ENCODE data around the gene SMARCC2.

SMARCC2 gene

GRCh38 chr12:56224102-56224701, 34.9 kb upstream of the SMARCC2 start, which contains the start of gene NABP2 (continued):
- TF ChIP-seq CTCF (tag by site-specific recombination; IDR thresholded peaks at IDR 0.05): peak; percentile 98
- TF ChIP-seq ZNF362 (tag by site-specific recombination; IDR thresholded peaks at IDR 0.05): no peak
- TF ChIP-seq ZNF558 (tag by site-specific recombination; IDR thresholded peaks at IDR 0.05): no peak
- TF ChIP-seq ZSCAN16 (tag by site-specific recombination; IDR thresholded peaks at IDR 0.05): no peak
- no peak for TF ChIP-seq ZNF670 (tag by site-specific recombination; IDR thresholded peaks at IDR 0.05; ENCODE audit: low read depth)
- no peak for TF ChIP-seq ZNF837 (tag by site-specific recombination; IDR thresholded peaks at IDR 0.05)
- no peak for TF ChIP-seq ZNF19 (tag by site-specific recombination; IDR thresholded peaks at IDR 0.05; ENCODE audit: low read depth)
- no peak for TF ChIP-seq ZNF133 (tag by site-specific recombination; IDR thresholded peaks at IDR 0.05)
- TF ChIP-seq ZNF148 (tag by site-specific recombination; IDR thresholded peaks at IDR 0.05; ENCODE audit: borderline replicate concordance): no peak
- peak; percentile 57 for TF ChIP-seq INSM2 (tag by site-specific recombination; IDR thresholded peaks at IDR 0.05)
- TF ChIP-seq ZNF2 (tag by site-specific recombination; IDR thresholded peaks at IDR 0.05): peak; percentile 80; the same call in 1 of the 2 replicates
- no peak for TF ChIP-seq ZNF26 (tag by site-specific recombination; IDR thresholded peaks at IDR 0.05)
- TF ChIP-seq ZNF423 (tag by site-specific recombination; IDR thresholded peaks at IDR 0.05): no peak
- TF ChIP-seq ZNF76 (tag by site-specific recombination; IDR thresholded peaks at IDR 0.05; ENCODE audit: borderline replicate concordance, low read depth): no peak; the same call in 1 of the 2 replicates
- TF ChIP-seq ZNF626 (tag by site-specific recombination; IDR thresholded peaks at IDR 0.05): no peak
- TF ChIP-seq YY1 (tag by site-specific recombination; IDR thresholded peaks at IDR 0.05): no peak
- TF ChIP-seq ZNF488 (tag by site-specific recombination; IDR thresholded peaks at IDR 0.05): no peak
- peak; percentile 94 for TF ChIP-seq PATZ1 (tag by site-specific recombination; IDR thresholded peaks at IDR 0.05)
- no peak for TF ChIP-seq ZNF560 (tag by site-specific recombination; IDR thresholded peaks at IDR 0.05; ENCODE audit: borderline replicate concordance)
- TF ChIP-seq SP3 (tag by site-specific recombination; IDR thresholded peaks at IDR 0.05): peak; percentile 64
- TF ChIP-seq ZNF416 (tag by site-specific recombination; IDR thresholded peaks at IDR 0.05): no peak
- no peak for TF ChIP-seq ZNF621 (tag by site-specific recombination; IDR thresholded peaks at IDR 0.05)
- no peak for TF ChIP-seq ZNF777 (tag by site-specific recombination; IDR thresholded peaks at IDR 0.05; ENCODE audit: borderline replicate concordance)
- peak; percentile 40 for TF ChIP-seq ZBTB10 (tag by site-specific recombination; IDR thresholded peaks at IDR 0.05)
- TF ChIP-seq ZNF610 (tag by site-specific recombination; IDR thresholded peaks at IDR 0.05; ENCODE audit: borderline replicate concordance): no peak

Measured in HEK293 (cell line).